Liver (tissue), 3 donors: Measurements from ENCODE around the gene CRABP2.

Source experiments
- CTCF ChIP-seq: fragments of 150-350 bp; IDR thresholded peaks from 2 replicates; pipeline ENCODE4 v1.5.1; 2017; ENCODE audit warnings: improper control_type of control experiment, low read depth, low read length; ENCODE audit not compliant: missing input control
- EGR1 ChIP-seq, 2 donors: IDR thresholded peaks; 2 replicates each; pipeline ENCODE4 v1.6.1; 2016 to 2018; ENCODE audit warnings: antibody characterized with exemption in 2 of 2, low read depth in 2 of 2
- FOXA1 ChIP-seq: IDR thresholded peaks from 2 replicates; pipeline ENCODE4 v1.6.1; 2016; ENCODE audit warnings: antibody characterized with exemption
- MAX ChIP-seq: IDR thresholded peaks from 2 replicates; pipeline ENCODE4 v1.6.1; 2016; ENCODE audit warnings: antibody characterized with exemption
- RAD21 ChIP-seq, 2 donors: IDR thresholded peaks; 2 replicates each; pipeline ENCODE4 v1.6.1; 2016; ENCODE audit warnings: antibody characterized with exemption in 2 of 2, mild to moderate bottlenecking in 2 of 2
- RXRA ChIP-seq, 2 donors: IDR thresholded peaks; 2 replicates each; pipeline ENCODE4 v1.6.1; 2017 to 2018; ENCODE audit warnings: antibody characterized with exemption in 2 of 2, mild to moderate bottlenecking in 1 of 2
- SP1 ChIP-seq: IDR thresholded peaks from 2 replicates; pipeline ENCODE4 v1.6.1; 2018; ENCODE audit warnings: antibody characterized with exemption, mild to moderate bottlenecking
- TAF1 ChIP-seq: conservative IDR thresholded peaks from 2 replicates; pipeline ENCODE4 v1.6.1; 2016; ENCODE audit warnings: antibody characterized with exemption, mild to moderate bottlenecking
- TF ChIP-seq, protein P1 (sequence below): IDR thresholded peaks from 2 replicates; pipeline ENCODE4 v1.6.1; 2016; ENCODE audit warnings: antibody characterized with exemption, mild to moderate bottlenecking
- TF ChIP-seq, protein P2 (sequence below): IDR thresholded peaks from 2 replicates; pipeline ENCODE4 v1.6.1; 2016; ENCODE audit warnings: antibody characterized with exemption
- donor health status: healthy.
- donor health status: healthy.

DNA sequence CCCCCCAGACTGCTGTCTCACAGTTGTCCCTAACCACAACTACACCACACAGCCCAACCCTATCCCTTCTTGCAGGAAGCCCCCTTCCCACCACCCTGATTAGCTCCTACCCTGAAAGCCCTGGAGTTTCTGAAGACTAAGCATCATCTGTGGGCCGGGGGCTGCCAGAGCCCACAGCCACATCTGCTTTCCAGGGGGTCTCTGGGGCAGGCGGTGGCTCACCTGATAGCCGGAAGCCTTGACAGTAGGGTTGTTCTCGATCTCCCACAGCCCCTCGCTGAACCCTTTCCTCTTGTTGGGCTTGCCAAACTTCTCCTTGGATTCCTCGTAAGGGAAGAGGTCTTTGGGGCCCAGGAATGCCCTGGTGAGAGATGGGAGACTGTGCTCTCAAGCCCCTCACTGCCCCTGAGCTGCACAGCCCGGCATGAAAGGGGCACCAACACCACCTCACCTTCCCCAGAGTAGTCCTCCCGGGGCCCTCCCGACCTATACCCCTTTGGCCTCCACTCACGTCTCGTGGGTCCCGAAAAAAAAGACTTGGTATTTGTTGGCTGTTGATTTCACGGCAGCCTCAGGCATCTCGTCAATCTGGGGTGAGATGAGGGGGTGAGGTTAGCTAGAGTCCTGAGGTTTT is 39.5 kb upstream of the CRABP2 start:
- TF ChIP-seq CTCF (no peak), RAD21 (IDR thresholded peaks at IDR 0.05) (no peak), SP1 (no peak), RXRA (IDR thresholded peaks at IDR 0.05) (no peak), TAF1 (no peak), EGR1 (IDR thresholded peaks at IDR 0.05; ENCODE audit: low read depth in 2 of 2) (no peak), MAX (no peak), FOXA1 (no peak)
- TF ChIP-seq, protein P1, sequence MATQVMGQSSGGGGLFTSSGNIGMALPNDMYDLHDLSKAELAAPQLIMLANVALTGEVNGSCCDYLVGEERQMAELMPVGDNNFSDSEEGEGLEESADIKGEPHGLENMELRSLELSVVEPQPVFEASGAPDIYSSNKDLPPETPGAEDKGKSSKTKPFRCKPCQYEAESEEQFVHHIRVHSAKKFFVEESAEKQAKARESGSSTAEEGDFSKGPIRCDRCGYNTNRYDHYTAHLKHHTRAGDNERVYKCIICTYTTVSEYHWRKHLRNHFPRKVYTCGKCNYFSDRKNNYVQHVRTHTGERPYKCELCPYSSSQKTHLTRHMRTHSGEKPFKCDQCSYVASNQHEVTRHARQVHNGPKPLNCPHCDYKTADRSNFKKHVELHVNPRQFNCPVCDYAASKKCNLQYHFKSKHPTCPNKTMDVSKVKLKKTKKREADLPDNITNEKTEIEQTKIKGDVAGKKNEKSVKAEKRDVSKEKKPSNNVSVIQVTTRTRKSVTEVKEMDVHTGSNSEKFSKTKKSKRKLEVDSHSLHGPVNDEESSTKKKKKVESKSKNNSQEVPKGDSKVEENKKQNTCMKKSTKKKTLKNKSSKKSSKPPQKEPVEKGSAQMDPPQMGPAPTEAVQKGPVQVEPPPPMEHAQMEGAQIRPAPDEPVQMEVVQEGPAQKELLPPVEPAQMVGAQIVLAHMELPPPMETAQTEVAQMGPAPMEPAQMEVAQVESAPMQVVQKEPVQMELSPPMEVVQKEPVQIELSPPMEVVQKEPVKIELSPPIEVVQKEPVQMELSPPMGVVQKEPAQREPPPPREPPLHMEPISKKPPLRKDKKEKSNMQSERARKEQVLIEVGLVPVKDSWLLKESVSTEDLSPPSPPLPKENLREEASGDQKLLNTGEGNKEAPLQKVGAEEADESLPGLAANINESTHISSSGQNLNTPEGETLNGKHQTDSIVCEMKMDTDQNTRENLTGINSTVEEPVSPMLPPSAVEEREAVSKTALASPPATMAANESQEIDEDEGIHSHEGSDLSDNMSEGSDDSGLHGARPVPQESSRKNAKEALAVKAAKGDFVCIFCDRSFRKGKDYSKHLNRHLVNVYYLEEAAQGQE, result no peak
- TF ChIP-seq, protein P2, sequence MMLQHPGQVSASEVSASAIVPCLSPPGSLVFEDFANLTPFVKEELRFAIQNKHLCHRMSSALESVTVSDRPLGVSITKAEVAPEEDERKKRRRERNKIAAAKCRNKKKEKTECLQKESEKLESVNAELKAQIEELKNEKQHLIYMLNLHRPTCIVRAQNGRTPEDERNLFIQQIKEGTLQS, result no peak
